Measurements from ENCODE around the gene TRIM65.
"Not testable (repeated sequence)": the region's sequence is repeated elsewhere in the genome, so short reads cannot be mapped to it uniquely, and the experiment has no call there.

The TRIM65 gene

DNA sequence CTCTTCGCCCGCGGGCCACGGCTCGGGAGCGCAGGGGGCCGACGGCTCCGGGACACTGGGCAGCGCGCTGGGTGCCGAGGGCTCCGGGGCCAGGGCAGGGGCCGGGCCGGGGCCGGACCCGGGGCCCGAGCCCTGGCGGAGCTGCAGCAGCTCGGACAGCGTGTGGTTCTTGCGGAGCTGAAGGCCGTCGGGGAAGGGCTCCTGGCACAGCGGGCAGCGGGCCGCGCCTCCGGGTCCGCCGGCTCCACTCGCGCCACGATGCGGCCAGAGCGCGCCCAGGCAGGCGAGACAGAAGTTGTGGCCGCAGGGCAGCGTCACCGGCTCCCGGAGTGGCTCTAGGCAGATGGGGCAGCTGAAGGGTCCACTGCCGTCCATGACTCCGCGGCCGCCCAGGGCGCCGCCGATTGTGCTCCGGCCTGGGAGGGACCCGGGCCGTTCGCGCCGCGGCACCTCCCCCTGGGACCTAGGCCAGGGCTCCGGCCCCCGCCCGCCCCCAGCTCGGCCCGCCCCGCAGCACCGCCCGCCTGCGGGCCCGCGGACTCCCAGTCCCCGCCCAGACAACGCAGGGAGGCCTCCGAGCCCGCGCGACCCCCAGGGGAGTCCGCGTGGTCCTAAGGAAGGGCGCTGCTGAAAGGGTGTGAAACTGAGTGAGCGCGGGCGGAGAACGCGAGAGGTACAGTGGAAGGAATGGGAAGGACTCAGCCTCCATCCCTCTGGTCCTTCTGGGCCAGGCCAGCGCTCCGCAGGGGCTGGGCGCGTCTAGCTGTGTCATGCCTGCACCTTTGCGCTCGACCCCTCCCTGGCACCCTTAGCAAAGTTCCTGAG is 18.4 kb downstream of the TRIM65 start, which contains the start of gene TRIM47:
TSS of gene TRIM47 (minus strand) at position 408 of the 825 bp plus-strand sequence. CDS start at position 375, 33 bp downstream.
- no peaks in the 10 kb centered on the region for H3K9me3 Mint-ChIP-seq
- no peak for DNase-seq (ENCODE audit: low spot score)
- peak within 1 kb of the TSS; percentile 89 for H3K4me3 Mint-ChIP-seq
- H3K27me3 Mint-ChIP-seq (ENCODE audit: low read depth): peaks cover 14% of the 10 kb centered on the region
- H3K36me3 Mint-ChIP-seq (ENCODE audit: low read depth): peaks cover 4% of the 10 kb centered on the region
- peaks cover 22% of the 10 kb centered on the region for H3K4me1 Mint-ChIP-seq (ENCODE audit: low read depth)
- H3K27ac Mint-ChIP-seq: peak within 1 kb of the TSS; percentile 88

DNA sequence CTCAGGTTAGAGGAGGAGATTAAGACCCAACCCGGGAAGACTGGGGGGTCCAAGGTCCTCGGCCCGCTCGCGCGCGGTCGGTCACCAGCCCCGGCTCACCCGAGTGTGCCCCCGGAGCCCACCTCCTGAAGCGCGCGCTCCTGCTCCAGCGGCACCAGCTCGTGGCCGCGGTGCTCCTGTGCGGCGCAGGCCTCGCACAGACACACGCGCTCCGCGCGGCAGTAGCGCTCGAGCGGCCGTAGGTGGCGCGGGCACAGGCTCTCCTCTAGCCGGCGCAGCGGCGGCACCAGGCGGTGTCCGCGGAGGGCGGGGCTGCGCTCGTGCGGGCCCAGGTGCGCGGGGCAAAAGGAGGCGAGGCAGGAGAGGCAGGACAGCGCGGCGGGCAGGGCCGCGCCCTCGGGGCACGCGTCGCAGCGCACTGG is 19.0 kb downstream of the TRIM65 start:
- Mint-ChIP-seq H3K27ac (peak overlapping the region; percentile 88), H3K9me3 (no peaks in the 10 kb centered on the region), H3K4me3 (peak overlapping the region; percentile 89), H3K27me3 (ENCODE audit: low read depth) (peaks cover 13% of the 10 kb centered on the region), H3K36me3 (ENCODE audit: low read depth) (peaks cover 4% of the 10 kb centered on the region), H3K4me1 (ENCODE audit: low read depth) (peaks cover 26% of the 10 kb centered on the region)
- DNase-seq (ENCODE audit: low spot score): peak; percentile 74

DNA sequence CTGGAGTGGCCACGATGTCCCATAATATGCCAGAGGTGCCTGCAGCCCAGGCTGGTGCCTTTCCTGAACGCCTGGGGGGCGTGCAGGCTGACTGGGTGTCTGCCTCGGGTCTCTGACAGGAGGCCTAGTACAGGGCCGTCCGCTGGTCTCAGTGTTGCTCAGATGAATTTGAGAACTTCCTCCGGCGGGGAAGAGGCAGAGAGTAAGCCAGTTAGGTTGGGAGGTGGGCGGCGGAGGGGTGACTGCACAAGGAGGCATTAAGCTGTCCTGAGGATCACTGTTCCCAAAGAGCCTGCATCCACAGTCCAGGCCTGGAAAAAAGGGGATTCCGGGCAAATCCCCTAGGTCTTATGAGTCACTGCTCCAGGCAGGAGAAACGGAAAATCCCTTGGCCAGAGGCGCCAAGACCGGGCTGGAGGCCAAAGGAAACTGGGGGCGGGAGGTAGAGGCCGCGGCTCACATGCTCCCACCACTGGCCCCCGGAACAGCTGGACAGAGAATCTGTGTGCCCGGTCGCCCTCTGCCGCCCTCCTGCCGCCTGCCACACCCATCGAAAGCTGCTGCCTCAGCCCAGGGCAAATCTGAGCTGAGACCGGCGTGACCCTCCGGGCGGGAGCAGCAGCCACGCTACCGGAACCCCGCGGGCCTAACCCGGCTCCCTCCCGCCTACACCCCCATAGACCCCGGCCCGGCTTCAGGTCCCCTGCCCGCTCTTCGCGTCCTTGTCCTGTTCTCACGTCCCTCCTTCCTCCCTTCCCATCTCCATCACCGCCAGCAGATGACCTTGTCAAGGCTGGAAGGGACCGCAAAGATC is 19.6 kb downstream of the TRIM65 start:
- Mint-ChIP-seq H3K4me1 (ENCODE audit: low read depth) (peaks cover 31% of the 10 kb centered on the region), H3K27me3 (ENCODE audit: low read depth) (peaks cover 12% of the 10 kb centered on the region), H3K27ac (peak overlapping the region; percentile 88), H3K9me3 (no peaks in the 10 kb centered on the region), H3K36me3 (ENCODE audit: low read depth) (peaks cover 4% of the 10 kb centered on the region), H3K4me3 (peak overlapping the region; percentile 89)
- no peak for DNase-seq (ENCODE audit: low spot score)

DNA sequence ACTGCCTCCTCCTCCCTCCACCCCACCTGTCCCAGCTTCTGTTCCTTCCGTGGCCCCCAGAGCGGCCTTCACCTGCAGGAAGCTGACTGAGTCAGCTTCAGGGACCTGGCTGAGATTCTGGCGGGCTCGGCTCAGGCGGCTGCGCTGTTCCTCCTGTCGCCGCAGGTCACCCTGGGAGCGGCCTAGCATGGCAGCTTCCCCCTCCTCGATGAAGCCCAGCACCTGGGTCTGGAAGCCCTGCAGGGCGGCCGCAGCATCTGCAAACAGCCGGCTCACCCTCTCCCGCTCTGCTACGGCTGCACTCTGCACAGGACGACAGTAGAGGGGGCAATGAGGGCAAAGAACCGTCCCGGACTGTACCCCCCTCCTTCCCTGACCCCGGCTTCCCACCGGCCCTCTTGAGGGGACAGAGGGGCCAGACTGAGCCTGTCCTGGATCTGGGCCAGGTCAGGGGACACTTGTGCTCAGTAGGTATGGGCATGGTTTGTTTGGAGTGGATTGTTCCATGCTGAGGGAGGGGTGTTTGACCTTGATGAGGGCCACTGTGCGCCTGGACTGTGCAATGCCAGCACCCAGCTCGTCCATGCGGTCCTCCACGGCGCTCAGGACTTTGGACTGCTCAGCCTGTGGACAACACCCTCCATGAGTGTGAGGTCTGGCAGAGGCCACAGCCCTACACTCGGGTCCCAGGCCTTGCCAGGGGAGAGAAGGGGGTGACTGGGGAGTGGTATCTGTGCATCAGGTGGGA is 20.4 kb downstream of the TRIM65 start:
- H3K27me3 Mint-ChIP-seq (ENCODE audit: low read depth): peaks cover 12% of the 10 kb centered on the region
- peak overlapping the region; percentile 88 for H3K27ac Mint-ChIP-seq
- peaks cover 4% of the 10 kb centered on the region for H3K36me3 Mint-ChIP-seq (ENCODE audit: low read depth)
- peaks cover 31% of the 10 kb centered on the region for H3K4me1 Mint-ChIP-seq (ENCODE audit: low read depth)
- no peak for DNase-seq (ENCODE audit: low spot score)
- H3K4me3 Mint-ChIP-seq: peak overlapping the region; percentile 89
- H3K9me3 Mint-ChIP-seq: no peaks in the 10 kb centered on the region

GRCh38 chr17:75875940-75876189 is 20.9 kb downstream of the TRIM65 start:
- no peak for DNase-seq (ENCODE audit: low spot score)
- H3K4me1 Mint-ChIP-seq (ENCODE audit: low read depth): peaks cover 31% of the 10 kb centered on the region
- peaks cover 4% of the 10 kb centered on the region for H3K36me3 Mint-ChIP-seq (ENCODE audit: low read depth)
- H3K4me3 Mint-ChIP-seq: peak overlapping the region; percentile 89
- peaks cover 12% of the 10 kb centered on the region for H3K27me3 Mint-ChIP-seq (ENCODE audit: low read depth)
- H3K9me3 Mint-ChIP-seq: no peaks in the 10 kb centered on the region
- H3K27ac Mint-ChIP-seq: peak overlapping the region; percentile 88

- no peaks in the 10 kb centered on the region for H3K9me3 Mint-ChIP-seq
- peaks cover 34% of the 10 kb centered on the region for H3K4me1 Mint-ChIP-seq (ENCODE audit: low read depth)
- peak overlapping the region; percentile 89 for H3K4me3 Mint-ChIP-seq
- H3K36me3 Mint-ChIP-seq (ENCODE audit: low read depth): peaks cover 4% of the 10 kb centered on the region
- DNase-seq (ENCODE audit: low spot score): no peak
- peak overlapping the region; percentile 88 for H3K27ac Mint-ChIP-seq
- H3K27me3 Mint-ChIP-seq (ENCODE audit: low read depth): peaks cover 9% of the 10 kb centered on the region
These were observed 21.4 kb downstream of the TRIM65 start for GRCh38 chr17:75875182-75875939.

DNA sequence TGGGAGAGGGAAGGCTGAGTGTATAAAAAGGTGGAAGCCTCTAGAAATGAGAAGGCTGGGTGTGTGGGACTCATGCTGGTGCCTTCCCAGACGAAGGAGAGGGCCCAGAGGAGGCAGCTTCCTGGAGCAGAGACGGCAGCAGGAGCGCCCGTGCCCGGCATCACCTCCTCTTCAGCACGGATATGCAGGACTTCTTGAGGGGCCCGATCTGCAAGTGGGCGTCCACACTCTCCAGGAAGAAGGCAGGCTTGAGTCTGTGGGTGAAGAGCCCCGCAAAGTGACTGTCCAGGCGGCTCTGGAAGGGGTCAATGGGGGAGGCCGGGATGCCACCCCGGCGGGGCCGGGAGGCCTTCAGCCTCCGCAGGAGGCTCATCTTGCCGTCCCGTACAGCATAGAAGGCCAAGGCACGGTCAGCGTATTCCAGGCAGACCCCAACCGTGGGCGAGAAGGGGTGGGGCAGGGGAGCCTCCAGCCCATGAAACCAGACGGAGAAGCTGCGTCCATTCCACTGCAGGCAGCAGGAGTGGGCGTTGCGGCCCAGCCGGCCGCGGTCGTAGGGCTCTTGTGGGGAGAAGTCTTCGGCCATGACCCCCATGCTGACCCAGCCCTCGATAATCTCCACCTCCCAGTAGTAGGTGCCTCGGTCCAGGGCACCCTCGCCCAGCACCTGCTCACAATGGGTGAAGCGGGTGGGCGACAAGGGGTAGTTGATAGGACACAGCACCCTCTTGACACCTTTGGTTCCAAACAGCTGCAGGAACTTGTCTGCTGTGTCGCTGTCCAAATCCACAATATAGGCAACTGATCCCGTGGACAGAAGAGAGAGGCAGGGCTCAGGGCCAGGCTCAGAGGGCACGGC is 22.2 kb downstream of the TRIM65 start:
- Mint-ChIP-seq H3K27me3 (ENCODE audit: low read depth) (peaks cover 5% of the 10 kb centered on the region), H3K4me3 (no peak overlapping the region), H3K27ac (peak overlapping the region; percentile 31), H3K9me3 (no peaks in the 10 kb centered on the region), H3K36me3 (ENCODE audit: low read depth) (peaks cover 4% of the 10 kb centered on the region), H3K4me1 (ENCODE audit: low read depth) (peaks cover 34% of the 10 kb centered on the region)
- no peak for DNase-seq (ENCODE audit: low spot score)

DNA sequence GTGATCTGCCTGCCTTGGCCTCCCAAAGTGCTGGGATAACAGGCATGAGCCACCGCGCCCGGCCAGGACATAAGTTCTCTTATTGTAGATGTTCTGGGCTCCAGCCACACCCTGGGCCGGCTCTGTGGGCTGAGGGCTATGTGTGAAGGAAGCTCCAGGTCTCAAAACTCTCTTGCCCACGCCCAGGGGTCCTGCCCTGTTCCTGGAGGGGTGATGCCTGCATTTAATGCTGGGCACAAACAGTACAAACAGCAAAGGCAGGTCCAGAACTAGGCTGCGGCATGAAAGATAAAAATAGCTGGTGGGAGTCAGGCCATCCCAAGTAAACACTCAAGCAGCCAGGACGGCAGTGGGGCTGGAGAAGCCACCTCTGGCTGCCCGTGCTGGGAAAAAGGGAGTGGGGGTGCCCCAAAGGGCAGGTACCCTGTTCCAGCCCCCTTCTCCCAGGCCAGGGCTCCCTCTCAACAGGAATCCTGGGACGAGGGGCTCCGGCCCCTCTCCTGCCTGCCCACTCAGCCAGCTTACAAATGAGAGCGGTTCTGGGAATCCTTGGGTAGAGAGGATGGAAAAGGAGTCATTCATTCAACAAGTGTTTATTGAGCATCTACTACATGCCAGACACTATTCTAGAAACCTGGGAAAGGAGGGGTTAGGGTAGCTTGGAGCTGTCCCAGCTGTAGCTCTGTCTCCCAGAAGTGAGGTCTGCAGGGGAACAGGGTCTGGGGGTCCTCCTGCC is 23.0 kb downstream of the TRIM65 start:
- Mint-ChIP-seq H3K9me3 (no peaks in the 10 kb centered on the region), H3K27me3 (ENCODE audit: low read depth) (peaks cover 2% of the 10 kb centered on the region), H3K4me1 (ENCODE audit: low read depth) (peaks cover 32% of the 10 kb centered on the region), H3K4me3 (peak overlapping the region; percentile 26), H3K27ac (peak overlapping the region; percentile 49), H3K36me3 (ENCODE audit: low read depth) (peaks cover 4% of the 10 kb centered on the region)
- no peak for DNase-seq (ENCODE audit: low spot score)

GRCh38 chr17:75872434-75873351 is 24.1 kb downstream of the TRIM65 start:
- peaks cover 32% of the 10 kb centered on the region for H3K4me1 Mint-ChIP-seq (ENCODE audit: low read depth)
- H3K27ac Mint-ChIP-seq: peak overlapping the region; percentile 92

GRCh38 chr17:75870228-75870627 is 26.5 kb downstream of the TRIM65 start:
- H3K9me3 Mint-ChIP-seq; H3K36me3 Mint-ChIP-seq (ENCODE audit: low read depth); DNase-seq (ENCODE audit: low spot score); H3K4me3 Mint-ChIP-seq; H3K27me3 Mint-ChIP-seq (ENCODE audit: low read depth): not testable (repeated sequence)
- Mint-ChIP-seq H3K4me1 (ENCODE audit: low read depth) (peaks cover 18% of the 10 kb centered on the region), H3K27ac (peak overlapping the region; percentile 21)

More at GRCh38 chr17:75872434-75873351, 24.1 kb downstream of the TRIM65 start:
- H3K4me3 Mint-ChIP-seq: peak overlapping the region; percentile 51
- H3K36me3 Mint-ChIP-seq (ENCODE audit: low read depth): peaks cover 2% of the 10 kb centered on the region
- H3K9me3 Mint-ChIP-seq: no peaks in the 10 kb centered on the region
- no peaks in the 10 kb centered on the region for H3K27me3 Mint-ChIP-seq (ENCODE audit: low read depth)
- no peak for DNase-seq (ENCODE audit: low spot score)

DNA sequence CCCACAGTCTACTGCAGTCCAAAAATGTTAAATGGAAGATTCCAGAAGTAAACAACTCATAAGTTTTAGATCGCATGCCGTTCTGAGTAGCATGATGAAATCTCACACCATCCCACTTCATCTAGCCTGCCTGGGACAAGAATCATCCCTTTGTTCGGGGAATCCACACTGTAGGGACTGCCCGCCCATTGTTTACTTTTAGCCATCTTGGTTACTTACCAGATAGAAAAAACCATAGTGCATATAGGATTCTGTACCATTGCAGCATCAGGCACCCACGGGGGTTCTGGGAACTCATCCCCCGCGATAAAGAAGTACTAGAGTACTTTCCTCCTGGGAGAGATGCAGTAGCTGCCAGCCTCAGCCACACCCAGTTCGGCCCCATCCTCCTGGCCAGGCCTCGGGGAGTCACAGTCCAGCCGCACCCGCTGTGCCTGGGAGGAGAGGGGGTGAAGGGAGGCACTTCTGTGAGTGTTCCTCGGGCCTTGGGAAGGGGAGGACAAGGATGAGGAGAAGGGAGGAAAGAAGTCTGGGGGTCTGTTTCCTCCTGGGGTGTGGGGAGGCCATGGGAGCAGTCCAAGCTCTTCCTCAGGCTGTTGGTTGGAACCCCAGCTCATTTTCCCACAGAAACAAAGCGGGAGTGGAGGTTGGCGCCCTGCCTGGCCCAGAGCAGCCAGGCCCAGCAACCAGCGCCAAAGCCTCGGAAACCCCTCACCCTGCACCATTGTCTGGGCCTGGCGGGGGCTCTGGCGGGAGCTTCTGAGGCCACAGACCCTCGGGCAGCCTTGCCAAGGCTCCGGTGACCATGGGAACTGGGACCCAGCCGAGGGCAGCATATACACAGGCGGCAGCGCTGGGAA is 27.2 kb downstream of the TRIM65 start:
- peaks cover 24% of the 10 kb centered on the region for H3K4me1 Mint-ChIP-seq (ENCODE audit: low read depth)
- no peak for DNase-seq (ENCODE audit: low spot score)
- H3K36me3 Mint-ChIP-seq (ENCODE audit: low read depth): no peaks in the 10 kb centered on the region
- H3K9me3 Mint-ChIP-seq: no peaks in the 10 kb centered on the region
- H3K27me3 Mint-ChIP-seq (ENCODE audit: low read depth): no peaks in the 10 kb centered on the region
- no peak overlapping the region for H3K4me3 Mint-ChIP-seq
- no peak overlapping the region for H3K27ac Mint-ChIP-seq

Data from T-helper 2 cell treated with Interferon-gamma antibody and Interleukin-4, amounts not matched to agents 5 μg/mL and 100 μg/mL, for 36 hours (primary cell).